Hindlimb muscle (tissue), 1 donor: Measurements from ENCODE around the gene RASSF1. TPM values are rescaled to one million over a fixed set of nuclear protein-coding genes. Genes with fewer than 3 reads are reported as not detected.

Source experiments
- polyA plus RNA-seq: library from polyadenylated mRNA; unstranded; fragments of 120-200 nt; gene quantifications from one replicate; pipeline ENCODE4 v1.2.1, GENCODE V29; 2013; ENCODE audit not compliant: insufficient read length

The RASSF1 gene
- polyA plus RNA-seq, 1 donor = 36.3 TPM

Other genes with a start within 250 kb of the RASSF1 start
- gene SEMA3F, start 185.5 kb downstream of the RASSF1 start, polyA plus RNA-seq = 13.0 TPM
- gene GNAT1, start 149.2 kb downstream of the RASSF1 start, polyA plus RNA-seq = 0.37 TPM
- 3.3 TPM for gene SLC38A3, start 135.6 kb downstream of the RASSF1 start, polyA plus RNA-seq
- 187 TPM for gene GNAI2, start 104.6 kb downstream of the RASSF1 start, polyA plus RNA-seq
- gene SEMA3B, start 71.7 kb downstream of the RASSF1 start, polyA plus RNA-seq = 43.9 TPM
- gene LSMEM2, start 61.7 kb downstream of the RASSF1 start, polyA plus RNA-seq = 35.9 TPM
- gene IFRD2, start 48.4 kb downstream of the RASSF1 start, polyA plus RNA-seq = 54.2 TPM
- gene HYAL3, start 41.4 kb downstream of the RASSF1 start, polyA plus RNA-seq = 1.3 TPM
- 9.5 TPM for gene NAA80, start 41.4 kb downstream of the RASSF1 start, polyA plus RNA-seq
- gene HYAL1, start 37.3 kb downstream of the RASSF1 start, polyA plus RNA-seq = 2.1 TPM
- gene HYAL2, start 18.1 kb downstream of the RASSF1 start, polyA plus RNA-seq = 39.2 TPM
- gene TUSC2, start 12.6 kb downstream of the RASSF1 start, polyA plus RNA-seq = 17.7 TPM
- gene ZMYND10, start 4.9 kb upstream of the RASSF1 start, polyA plus RNA-seq = 1.4 TPM
- gene NPRL2, start 9.9 kb upstream of the RASSF1 start, polyA plus RNA-seq = 17.6 TPM
- gene CYB561D2, start 10.0 kb upstream of the RASSF1 start, polyA plus RNA-seq = 8.5 TPM
- gene TMEM115, start 18.7 kb upstream of the RASSF1 start, polyA plus RNA-seq = 25.7 TPM
- gene CACNA2D2, start 162.8 kb upstream of the RASSF1 start, polyA plus RNA-seq = 8.2 TPM
- gene C3orf18, start 226.9 kb upstream of the RASSF1 start, polyA plus RNA-seq = 23.5 TPM
- 21.7 TPM for gene HEMK1, start 228.7 kb upstream of the RASSF1 start, polyA plus RNA-seq